Neuronal stem cell (in vitro differentiated cells): ENCODE measurements around the gene TMEM61.
A peak's percentile ranks its signal among the peaks of the same experiment; 100 is the strongest.

Experiments
- DNase-seq: peaks from one replicate; pipeline ENCODE4 v3.0.0-alpha.2; 2013; ENCODE audit warnings: low spot score
- H2AFZ ChIP-seq: one replicate; pipeline ENCODE4 v1.6.1; 2013; ENCODE audit warnings: mild to moderate bottlenecking, low read length, inconsistent platforms
- H2AK5ac ChIP-seq: 2 replicates; pipeline ENCODE4 v1.6.1; 2013; ENCODE audit warnings: low read depth, mild to moderate bottlenecking, inconsistent platforms, low read length, moderate library complexity, mixed read lengths
- H2BK120ac ChIP-seq: 2 replicates; pipeline ENCODE4 v1.6.1; 2013; ENCODE audit warnings: low read depth, mild to moderate bottlenecking, inconsistent platforms, low read length, moderate library complexity, mixed read lengths
- H2BK12ac ChIP-seq: one replicate; pipeline ENCODE4 v1.6.1; 2013; ENCODE audit warnings: low read length, inconsistent platforms
- H2BK15ac ChIP-seq: 2 replicates; pipeline ENCODE4 v1.6.1; 2013; ENCODE audit warnings: mild to moderate bottlenecking, low read length, inconsistent platforms, mixed read lengths
- H2BK5ac ChIP-seq: one replicate; pipeline ENCODE4 v1.6.1; 2013; ENCODE audit warnings: inconsistent platforms, mild to moderate bottlenecking, low read length, moderate library complexity
- H3K14ac ChIP-seq: one replicate; pipeline ENCODE4 v1.6.1; 2013; ENCODE audit warnings: low read length, inconsistent platforms
- H3K18ac ChIP-seq: 2 replicates; pipeline ENCODE4 v1.6.1; 2013; ENCODE audit warnings: low read length, inconsistent platforms
- H3K23ac ChIP-seq: 2 replicates; pipeline ENCODE4 v1.6.1; 2013; ENCODE audit warnings: low read depth, mild to moderate bottlenecking, mixed read lengths, low read length, inconsistent platforms; ENCODE audit not compliant: poor library complexity
- H3K27ac ChIP-seq: replicated peaks from 3 replicates; pipeline ENCODE4 v1.5.1; 2013; ENCODE audit warnings: low read length, inconsistent platforms
- H3K27me3 ChIP-seq, 3 experiments: 2 replicates each; pipeline ENCODE4 v1.6.1; 2013; ENCODE audit warnings: low read length in 3 of 3, mild to moderate bottlenecking in 2 of 3, inconsistent platforms in 1 of 3, low read depth in 1 of 3, mixed read lengths in 1 of 3, moderate library complexity in 1 of 3; ENCODE audit not compliant: control insufficient read depth in 3 of 3, insufficient read depth in 3 of 3
- H3K36me3 ChIP-seq, 2 donors: replicated peaks in 1 of 2; 2 replicates each; pipeline ENCODE4 v1.6.1; 2013; ENCODE audit warnings: low read length in 2 of 2; ENCODE audit not compliant: control insufficient read depth in 2 of 2, insufficient read depth in 2 of 2
- H3K4ac ChIP-seq: 2 replicates; pipeline ENCODE4 v1.6.1; 2013; ENCODE audit warnings: inconsistent platforms, mild to moderate bottlenecking, low read length, moderate library complexity
- H3K4me1 ChIP-seq, 2 donors: 1 replicate in 1 of 2; 2 replicates in 1 of 2; pipeline ENCODE4 v1.6.1; 2013; ENCODE audit warnings: low read length in 2 of 2, low read depth in 1 of 2; ENCODE audit not compliant: control insufficient read depth in 2 of 2, insufficient read depth in 1 of 2
- H3K4me2 ChIP-seq: one replicate; pipeline ENCODE4 v1.6.1; 2013; ENCODE audit warnings: mild to moderate bottlenecking, low read length, inconsistent platforms; ENCODE audit not compliant: insufficient read depth, poor library complexity, severe bottlenecking
- H3K4me3 ChIP-seq, 2 donors: 2 replicates each; pipeline ENCODE4 v1.5.1; 2013; ENCODE audit warnings: low read length in 2 of 2, mild to moderate bottlenecking in 2 of 2, inconsistent platforms in 1 of 2, moderate library complexity in 1 of 2
- H3K79me1 ChIP-seq: one replicate; pipeline ENCODE4 v1.6.1; 2013; ENCODE audit warnings: low read depth, mild to moderate bottlenecking, inconsistent platforms, low read length, moderate library complexity
- H3K9ac ChIP-seq: one replicate; pipeline ENCODE4 v1.6.1; 2013; ENCODE audit warnings: mild to moderate bottlenecking, low read depth, low read length, inconsistent platforms; ENCODE audit not compliant: poor library complexity
- H3K9me3 ChIP-seq, 2 donors: replicated peaks in 1 of 2; 2 replicates each; pipeline versions ENCODE3 to v1.6.1; 2013; ENCODE audit warnings: low read length in 2 of 2, mild to moderate bottlenecking in 2 of 2, inconsistent platforms in 1 of 2, low read depth in 1 of 2, mixed read lengths in 1 of 2, moderate library complexity in 1 of 2; ENCODE audit not compliant: control insufficient read depth in 2 of 2, insufficient read depth in 1 of 2
- H4K8ac ChIP-seq: one replicate; pipeline ENCODE4 v1.6.1; 2013; ENCODE audit warnings: low read depth, mild to moderate bottlenecking, inconsistent platforms, low read length, moderate library complexity
- H4K91ac ChIP-seq: one replicate; pipeline ENCODE4 v1.6.1; 2013; ENCODE audit warnings: low read length, low read depth, mild to moderate bottlenecking, inconsistent platforms; ENCODE audit not compliant: poor library complexity
- WGBS, 2 donors: extraction: QIAGEN DNeasy Blood & Tissue Kit; methylation state at CpG; one replicate each; pipeline ENCODE4 v1.1.7; 2013; ENCODE audit warnings: missing lambda C conversion rate in 2 of 2, mixed read lengths in 1 of 2; ENCODE audit not compliant: insufficient read length in 2 of 2, insufficient replicate concordance in 1 of 2; ENCODE audit errors: extremely low coverage in 2 of 2; 5-methylcytosine and 5-hydroxymethylcytosine counted together

Gene TMEM61

DNA sequence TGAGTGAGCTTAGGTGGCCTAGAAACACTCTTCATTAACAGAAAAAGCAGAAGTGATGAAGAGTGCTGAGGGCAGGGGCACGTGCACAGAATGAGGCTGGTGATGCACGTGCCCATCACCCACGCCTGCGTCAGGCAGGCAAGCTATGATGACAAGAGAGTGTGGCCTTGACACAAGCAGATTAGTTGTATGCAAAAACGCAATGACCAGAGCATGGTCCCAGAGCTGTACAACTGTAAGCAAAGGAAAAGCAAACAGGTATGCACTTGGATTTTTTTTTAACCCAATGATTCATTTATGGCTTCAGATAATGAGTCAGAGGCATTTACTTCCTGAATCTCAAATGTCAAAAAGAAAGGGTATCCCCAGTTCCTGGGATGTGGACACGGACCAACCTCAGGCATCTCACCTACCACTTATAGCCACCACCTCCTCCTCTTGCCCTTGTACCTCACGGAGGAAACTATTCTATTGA, 9.1 kb upstream of the TMEM61 start:
- Histone ChIP-seq H3K4me1 (peaks cover 0 to 1% of the 10 kb centered on the region in 2 donors), H3K4me3 (peak overlapping the region in 1 of 2 donors; percentile 61), H2BK5ac (no peak overlapping the region), H3K27me3 (peaks cover 0 to 17% (median 0%) of the 10 kb centered on the region in 3 experiments), H3K9ac (no peak overlapping the region), H2AK5ac (no peak overlapping the region), H2AFZ (no peak overlapping the region), H4K8ac (no peak overlapping the region), H3K9me3 (no peaks in the 10 kb centered on the region), H4K91ac (no peak overlapping the region), H3K4ac (no peak overlapping the region), H3K27ac (no peak overlapping the region), H3K36me3 (no peaks in the 10 kb centered on the region), H2BK120ac (no peak overlapping the region), H3K79me1 (no peaks in the 10 kb centered on the region), H3K4me2 (no peak overlapping the region), H2BK15ac (no peak overlapping the region), H3K23ac (no peak overlapping the region), H2BK12ac (no peak overlapping the region), H3K18ac (no peak overlapping the region), H3K14ac (no peak overlapping the region)
- DNase-seq: no peak
- no CpG with 5 or more reads among the region's 7 CpGs for WGBS, 2 donors

DNA sequence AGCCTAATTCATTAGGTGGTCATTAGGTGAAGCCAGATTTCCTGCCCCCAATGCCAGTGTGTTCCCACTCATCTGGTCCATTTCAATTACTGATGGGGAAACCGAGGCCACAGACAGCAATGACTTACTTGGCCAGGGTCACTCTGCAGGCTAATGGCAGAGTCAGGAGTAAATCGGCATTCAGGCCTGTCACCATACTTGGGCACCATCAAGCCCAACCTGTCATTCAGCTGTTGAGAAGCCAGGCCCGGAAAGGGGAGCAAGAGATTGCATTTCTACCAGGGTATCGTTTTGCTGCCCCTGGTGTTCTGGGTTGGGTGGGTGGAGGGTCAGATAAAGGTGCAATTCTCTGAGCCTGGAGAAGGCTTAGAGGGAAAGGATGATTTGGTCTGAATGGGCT, 8.0 kb upstream of the TMEM61 start:
- Histone ChIP-seq H3K23ac (no peak overlapping the region), H3K4ac (no peak overlapping the region), H3K18ac (no peak overlapping the region), H3K4me2 (no peak overlapping the region), H4K8ac (no peak overlapping the region), H3K27me3 (peaks cover 0 to 27% (median 0%) of the 10 kb centered on the region in 3 experiments), H2AFZ (no peak overlapping the region), H3K36me3 (no peaks in the 10 kb centered on the region), H4K91ac (no peak overlapping the region), H2BK12ac (no peak overlapping the region), H2BK5ac (no peak overlapping the region), H2BK15ac (no peak overlapping the region), H2AK5ac (peak overlapping the region; percentile 30), H2BK120ac (no peak overlapping the region), H3K4me1 (peaks cover 0 to 1% of the 10 kb centered on the region in 2 donors), H3K9me3 (no peaks in the 10 kb centered on the region), H3K4me3 (peak overlapping the region in 1 of 2 donors; percentile 27), H3K79me1 (no peaks in the 10 kb centered on the region), H3K27ac (no peak overlapping the region), H3K14ac (no peak overlapping the region), H3K9ac (no peak overlapping the region)
- WGBS, 2 donors: no CpG with 5 or more reads among the region's 4 CpGs
- DNase-seq: no peak

DNA sequence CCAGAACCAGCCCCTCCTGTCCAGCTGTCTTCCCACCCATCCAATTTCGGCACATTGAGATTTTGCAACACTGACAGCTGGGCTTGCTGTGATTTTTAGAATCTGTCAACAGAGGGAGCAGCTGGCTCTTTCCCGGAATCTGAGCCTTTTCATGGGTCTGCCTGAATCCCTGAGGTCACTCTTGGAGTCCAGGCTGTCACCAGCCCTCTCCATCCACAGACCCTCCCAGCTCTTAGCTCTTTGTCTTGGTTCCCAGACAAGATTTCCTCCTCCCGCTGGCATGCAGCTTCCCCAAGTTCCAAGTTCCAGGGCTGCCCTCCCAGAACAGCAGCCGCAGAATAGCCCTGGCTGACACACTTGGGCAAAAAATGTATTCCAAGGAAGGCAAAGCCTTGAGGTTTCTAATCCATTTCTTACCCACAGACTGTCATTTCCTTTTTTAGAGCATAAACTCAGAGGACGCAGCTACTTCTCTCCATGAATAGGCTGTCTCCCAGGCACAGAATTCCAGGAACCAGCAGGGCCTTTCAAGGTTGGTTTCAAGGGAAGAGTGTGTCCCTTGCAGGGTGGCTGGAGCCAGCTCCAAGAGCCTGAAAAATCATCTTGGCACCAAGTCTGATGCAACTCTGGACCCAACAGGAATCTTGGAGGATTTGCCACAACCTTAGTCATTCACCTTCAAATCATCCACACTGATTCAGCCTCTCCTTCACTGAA, 7.1 kb upstream of the TMEM61 start:
- Histone ChIP-seq H3K79me1 (no peaks in the 10 kb centered on the region), H3K4me1 (peaks cover 0 to 1% of the 10 kb centered on the region in 2 donors), H3K4me2 (no peak overlapping the region), H4K8ac (no peak overlapping the region), H3K27me3 (peaks cover 0 to 37% (median 3%) of the 10 kb centered on the region in 3 experiments), H3K9me3 (no peaks in the 10 kb centered on the region), H3K4me3 (no peak overlapping the region), H3K27ac (no peak overlapping the region), H4K91ac (no peak overlapping the region), H3K18ac (no peak overlapping the region), H3K23ac (no peak overlapping the region), H2BK120ac (no peak overlapping the region), H2AK5ac (no peak overlapping the region), H3K36me3 (no peaks in the 10 kb centered on the region), H3K4ac (no peak overlapping the region), H2BK5ac (no peak overlapping the region), H3K9ac (no peak overlapping the region), H2BK15ac (no peak overlapping the region), H2AFZ (peak overlapping the region; percentile 83), H2BK12ac (no peak overlapping the region), H3K14ac (no peak overlapping the region)
- peak; percentile 57 for DNase-seq
- WGBS, 2 donors: no CpG with 5 or more reads among the region's 5 CpGs

DNA sequence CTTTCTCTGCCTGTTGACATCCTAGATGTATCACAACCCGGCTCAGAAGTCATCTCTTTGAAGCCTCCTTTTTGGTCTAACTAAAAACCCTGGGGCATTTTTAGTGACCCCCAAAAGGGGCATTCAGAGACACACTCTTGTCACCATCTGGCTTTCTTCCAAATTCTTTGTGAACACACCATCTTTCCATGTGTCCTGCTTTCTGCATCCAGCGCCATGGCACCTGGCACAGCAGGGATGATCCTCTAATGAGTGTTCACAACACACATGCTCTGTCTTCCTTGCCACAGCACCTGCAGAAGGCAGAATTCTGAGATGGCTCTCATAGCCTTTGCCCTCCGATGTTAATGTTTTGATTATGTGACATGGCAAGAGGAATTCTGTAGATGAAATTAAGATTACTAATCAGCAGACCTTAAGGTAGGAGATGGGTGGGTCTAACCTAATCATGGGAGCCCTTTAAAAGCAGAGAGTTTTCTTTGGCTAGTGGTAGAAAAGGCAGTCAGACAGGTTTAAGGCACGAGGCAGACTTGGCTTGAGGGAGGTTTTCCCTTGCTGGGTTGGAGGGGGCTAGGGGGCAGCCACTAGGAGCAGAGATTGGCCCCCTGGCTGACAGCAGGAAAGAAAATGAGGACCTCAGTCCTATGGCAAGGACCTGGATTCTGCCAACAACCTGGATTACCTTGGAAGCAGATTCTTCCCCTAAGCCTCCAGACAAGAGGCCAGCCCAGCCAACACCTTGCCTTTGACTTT, 4.9 kb upstream of the TMEM61 start:
- H3K23ac ChIP-seq: no peak overlapping the region
- no peak overlapping the region for H2AK5ac ChIP-seq
- H3K4me3 ChIP-seq: no peak overlapping the region
- no peak overlapping the region for H3K4ac ChIP-seq
- no peaks in the 10 kb centered on the region for H3K79me1 ChIP-seq
- H2AFZ ChIP-seq: no peak overlapping the region
- no peak overlapping the region for H3K14ac ChIP-seq
- H3K27ac ChIP-seq: no peak overlapping the region
- no peaks in the 10 kb centered on the region for H3K9me3 ChIP-seq
- H3K4me2 ChIP-seq: no peak overlapping the region
- H3K4me1 ChIP-seq: peaks cover 0 to 5% of the 10 kb centered on the region in 2 donors
- H3K18ac ChIP-seq: no peak overlapping the region
- no peak for DNase-seq
- no peak overlapping the region for H4K8ac ChIP-seq
- peaks cover 5 to 58% (median 22%) of the 10 kb centered on the region in 3 experiments for H3K27me3 ChIP-seq
- H3K9ac ChIP-seq: no peak overlapping the region
- no peak overlapping the region for H4K91ac ChIP-seq
- no peak overlapping the region for H2BK5ac ChIP-seq
- H2BK120ac ChIP-seq: no peak overlapping the region
- whole genome bisulfite sequencing, 2 donors: no CpG with 5 or more reads among the region's 4 CpGs
- no peak overlapping the region for H2BK12ac ChIP-seq
- H2BK15ac ChIP-seq: no peak overlapping the region
- H3K36me3 ChIP-seq: no peaks in the 10 kb centered on the region
